Measurements from ENCODE around the gene PXMP2. TPM values are rescaled to one million over a fixed set of nuclear protein-coding genes. Genes with fewer than 3 reads are reported as not detected.
"Not testable (repeated sequence)": the region's sequence is repeated elsewhere in the genome, so short reads cannot be mapped to it uniquely, and the experiment has no call there.

PXMP2 gene
- polyA plus RNA-seq, 3 donors: 30.8 to 76.3 (median 39.6) TPM

DNA sequence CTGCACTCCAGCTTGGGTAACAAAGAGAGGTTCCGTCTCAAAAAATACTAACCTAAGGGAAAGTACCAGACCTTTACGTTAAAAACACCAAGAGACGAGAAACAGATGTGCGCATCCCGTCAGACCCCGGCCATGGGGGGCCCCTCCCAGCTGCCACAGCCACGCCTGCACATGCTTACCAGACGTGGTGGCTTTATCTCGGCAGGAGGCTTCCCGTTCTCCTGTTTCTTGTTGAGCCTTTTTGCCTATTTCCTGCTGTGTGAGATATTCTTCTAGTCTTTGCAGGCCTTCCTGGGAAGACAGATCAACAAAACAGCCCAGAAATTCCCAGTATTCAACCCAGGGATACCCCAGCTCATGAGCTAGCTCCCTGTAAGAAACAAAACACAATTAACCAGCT, 46.8 kb downstream of the PXMP2 start:
- 74 to 80% (median 77%) methylated on average over 10 of the region's 10 CpGs for WGBS, 3 donors
- no peak overlapping the region for H3K27ac ChIP-seq (ENCODE audit: low read depth, low read length)

DNA sequence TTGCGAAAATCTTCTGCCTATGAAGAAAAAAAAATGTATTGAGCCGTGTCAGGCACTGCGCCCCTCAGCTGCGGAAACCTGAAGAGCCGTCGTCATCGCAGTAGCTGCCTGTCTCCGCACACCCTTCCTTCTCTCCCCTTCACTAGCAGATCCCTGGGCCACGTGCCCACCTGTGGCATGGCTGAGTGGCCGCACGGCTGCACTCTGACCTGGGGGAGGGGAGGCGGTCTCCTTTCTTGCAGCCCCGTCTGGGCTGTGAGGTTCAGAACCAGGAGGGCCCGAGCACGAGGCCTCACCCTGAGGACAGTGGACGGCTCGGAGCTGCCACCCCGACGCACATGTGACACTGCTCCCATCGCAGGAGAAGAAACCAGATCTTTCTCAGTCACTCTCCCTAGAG, 48.1 kb downstream of the PXMP2 start:
- no peak overlapping the region for H3K27ac ChIP-seq (ENCODE audit: low read depth, low read length)
- 93 to 96% (median 95%) methylated on average over 20 of the region's 20 CpGs for WGBS, 3 donors

DNA sequence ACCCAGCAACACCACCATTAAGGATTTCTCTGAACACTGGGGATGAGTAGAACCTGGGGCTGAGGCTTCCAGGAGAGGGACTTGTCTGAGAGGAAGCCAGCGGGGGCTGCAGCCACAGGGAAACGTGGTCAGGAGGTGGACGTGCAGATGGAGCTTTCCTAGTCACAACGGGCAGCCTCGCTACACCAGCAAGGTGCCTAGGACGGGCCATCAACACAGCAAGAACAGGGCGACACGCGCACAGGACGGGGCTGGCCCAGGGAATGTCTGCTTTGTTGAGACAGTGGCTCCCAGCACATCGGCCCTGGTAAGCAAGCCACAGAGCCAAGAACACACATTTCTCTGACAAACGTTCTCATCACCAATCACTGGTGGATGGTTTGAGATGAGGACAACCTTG, 49.0 kb downstream of the PXMP2 start:
- no peak overlapping the region for H3K27ac ChIP-seq (ENCODE audit: low read depth, low read length)
- 92 to 95% (median 93%) methylated on average over 12 of the region's 12 CpGs for WGBS, 3 donors

DNA sequence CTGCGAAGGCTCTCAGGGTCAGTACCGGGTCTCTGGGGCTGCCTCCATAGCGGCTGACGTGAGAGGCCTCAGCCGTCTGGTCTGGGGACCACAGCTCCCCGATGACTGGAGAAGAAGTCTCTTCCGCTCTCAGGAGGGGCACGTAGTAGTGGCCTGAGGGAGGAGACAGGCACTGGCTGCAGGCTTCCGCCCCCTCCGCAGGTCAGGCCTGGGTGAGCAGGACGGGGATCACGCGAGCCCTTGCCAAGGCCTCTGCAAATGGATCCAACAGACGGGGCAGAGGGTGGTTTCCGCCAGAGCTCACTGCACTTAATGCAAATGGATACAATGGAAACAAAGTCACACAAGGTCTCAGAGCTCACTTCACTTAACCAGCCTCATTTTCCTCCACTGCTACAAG, 49.5 kb downstream of the PXMP2 start:
- WGBS, 3 donors: 91 to 97% (median 93%) methylated on average over 15 of the region's 15 CpGs
- no peak overlapping the region for H3K27ac ChIP-seq (ENCODE audit: low read depth, low read length)

DNA sequence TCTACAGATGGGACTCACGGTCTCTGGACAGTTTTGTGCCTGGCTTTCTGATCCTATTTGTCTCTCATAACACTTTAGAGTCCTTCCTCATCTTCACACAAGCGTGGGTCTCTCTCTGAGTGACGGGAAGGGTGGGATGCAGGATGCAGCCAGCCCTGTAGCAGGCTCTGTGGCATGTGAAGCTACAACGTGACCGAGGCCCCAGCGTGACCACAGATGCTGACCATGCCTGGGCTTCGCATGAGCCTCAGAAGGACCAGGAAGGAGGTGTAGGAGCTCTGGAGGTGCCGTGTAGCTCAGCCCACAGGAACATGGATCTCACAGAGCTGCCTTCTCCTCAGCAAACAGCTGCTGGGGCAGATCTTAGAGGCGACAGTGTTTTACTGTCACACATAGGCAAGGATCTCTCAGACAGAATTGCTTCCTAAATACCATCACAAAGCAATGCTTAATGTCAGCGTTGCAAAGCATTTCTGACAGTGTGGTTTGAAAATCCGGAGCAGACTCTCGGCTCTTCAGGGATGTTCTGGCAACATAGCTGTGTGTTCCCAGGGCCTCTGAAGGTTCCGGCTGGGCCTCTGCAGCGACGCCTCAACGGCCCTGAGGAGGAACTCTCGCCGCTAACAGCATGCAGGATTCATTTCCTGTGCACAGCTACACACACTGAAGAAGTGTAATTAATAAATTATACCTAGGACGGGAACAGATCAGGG, 52.4 kb downstream of the PXMP2 start:
- H3K27ac ChIP-seq (ENCODE audit: low read depth, low read length): no peak overlapping the region
- 84 to 89% (median 85%) methylated on average over 19 of the region's 19 CpGs for WGBS, 3 donors

DNA sequence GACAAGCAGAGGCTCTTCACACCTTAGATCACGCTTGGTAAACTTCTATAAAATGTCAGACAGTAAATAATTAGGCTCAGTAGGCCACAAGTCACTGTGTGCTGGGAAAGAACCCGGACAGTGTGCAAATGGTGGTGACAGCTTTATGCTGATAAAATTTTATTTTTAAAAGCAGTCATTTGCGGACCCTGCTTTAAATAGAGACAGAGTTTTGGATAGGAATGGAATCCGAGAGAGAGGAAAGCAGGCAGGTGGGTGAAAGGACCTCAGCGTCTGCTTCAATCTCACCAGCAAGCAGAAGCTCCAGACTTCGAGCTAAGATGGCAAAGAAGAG, 52.9 kb downstream of the PXMP2 start:
- no peak overlapping the region for H3K27ac ChIP-seq (ENCODE audit: low read depth, low read length)
- WGBS, 3 donors: 88 to 92% (median 89%) methylated on average over 6 of the region's 6 CpGs

DNA sequence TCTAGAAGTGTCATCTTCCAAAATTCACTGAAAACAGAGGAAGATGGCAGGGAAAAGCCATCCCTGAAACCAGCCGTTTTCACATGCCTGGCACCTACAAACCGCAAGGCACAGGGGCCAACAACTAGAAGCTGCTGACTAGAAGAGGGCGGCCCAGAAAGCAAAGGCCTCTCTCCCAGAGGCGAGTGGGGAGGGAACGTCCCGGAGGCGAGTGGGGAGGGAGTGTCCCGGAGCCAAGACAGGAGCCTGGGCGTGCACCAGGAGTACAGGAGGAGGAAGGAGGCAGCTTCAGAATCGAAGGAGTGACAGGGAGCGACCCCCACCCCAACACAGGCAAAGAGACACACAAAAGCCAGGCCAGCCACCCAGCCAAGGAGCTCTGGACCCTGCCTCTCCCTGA, 53.3 kb downstream of the PXMP2 start:
- H3K27ac ChIP-seq (ENCODE audit: low read depth, low read length): no peak overlapping the region
- 88 to 91% (median 89%) methylated on average over 11 of the region's 11 CpGs for WGBS, 3 donors

DNA sequence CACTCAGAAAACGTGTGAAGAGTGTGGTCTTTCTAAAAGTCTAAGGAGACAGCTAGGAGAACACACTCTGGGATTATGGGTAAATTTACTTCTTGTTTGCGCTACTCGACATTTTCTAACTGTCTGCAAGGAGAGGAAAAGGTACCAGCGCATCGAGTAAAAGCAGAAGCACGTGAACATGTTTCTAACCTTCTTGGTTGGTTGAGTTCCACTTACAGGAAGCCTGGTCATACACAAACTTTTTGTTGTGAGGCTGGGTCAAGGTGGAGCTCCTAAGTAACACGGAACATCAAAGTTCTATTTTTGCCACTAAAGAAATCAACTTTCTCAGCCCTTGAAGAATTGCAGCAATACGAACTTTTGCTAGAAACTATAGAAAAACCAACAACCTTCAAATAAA, 54.2 kb downstream of the PXMP2 start:
- no peak overlapping the region for H3K27ac ChIP-seq (ENCODE audit: low read depth, low read length)
- 82 to 84% (median 84%) methylated on average over 8 of the region's 8 CpGs for WGBS, 3 donors

DNA sequence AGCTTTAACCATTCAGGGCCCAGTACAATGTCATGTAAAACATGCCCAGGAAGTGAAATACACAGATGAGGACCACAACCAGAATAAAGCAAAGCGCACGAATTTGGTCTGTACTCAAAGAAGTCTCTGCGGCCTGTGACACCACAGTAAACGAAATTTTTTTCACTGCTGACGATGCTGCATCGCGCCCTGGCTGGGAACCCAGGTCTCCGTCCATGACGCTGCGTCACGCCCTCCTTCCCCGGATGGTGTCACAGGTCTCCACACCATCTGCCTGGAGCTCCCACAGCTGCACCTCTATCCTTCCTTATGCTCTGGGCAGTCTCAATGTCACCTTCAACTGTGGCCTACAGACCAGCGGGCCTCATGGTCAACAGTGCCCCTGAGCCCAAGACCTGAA, 56.4 kb downstream of the PXMP2 start:
- no peak overlapping the region for H3K27ac ChIP-seq (ENCODE audit: low read depth, low read length)
- 88 to 95% (median 88%) methylated on average over 13 of the region's 13 CpGs for WGBS, 3 donors

DNA sequence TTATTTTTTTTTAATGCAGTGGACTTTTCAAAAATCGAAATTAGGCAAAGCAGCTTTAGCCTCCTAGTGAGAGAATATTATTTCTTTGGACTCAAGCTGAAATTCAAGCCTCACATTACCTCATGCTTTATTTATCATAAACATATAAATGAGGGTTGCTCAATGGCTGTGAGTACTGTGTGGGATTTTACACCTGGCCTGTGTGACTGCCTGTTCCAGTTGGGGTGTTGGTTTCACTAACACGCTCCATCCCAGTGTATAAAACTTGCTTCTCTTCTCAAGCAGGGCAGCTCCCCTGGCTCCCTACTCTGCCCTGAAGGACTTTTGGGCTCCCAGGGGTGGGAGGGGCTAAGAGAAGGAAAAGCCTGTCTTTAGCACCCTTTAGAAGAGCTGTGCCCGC, 59.2 kb downstream of the PXMP2 start:
- WGBS, 3 donors: 80 to 97% (median 93%) methylated on average over 3 of the region's 3 CpGs
- H3K27ac ChIP-seq (ENCODE audit: low read depth, low read length): no peak overlapping the region

DNA sequence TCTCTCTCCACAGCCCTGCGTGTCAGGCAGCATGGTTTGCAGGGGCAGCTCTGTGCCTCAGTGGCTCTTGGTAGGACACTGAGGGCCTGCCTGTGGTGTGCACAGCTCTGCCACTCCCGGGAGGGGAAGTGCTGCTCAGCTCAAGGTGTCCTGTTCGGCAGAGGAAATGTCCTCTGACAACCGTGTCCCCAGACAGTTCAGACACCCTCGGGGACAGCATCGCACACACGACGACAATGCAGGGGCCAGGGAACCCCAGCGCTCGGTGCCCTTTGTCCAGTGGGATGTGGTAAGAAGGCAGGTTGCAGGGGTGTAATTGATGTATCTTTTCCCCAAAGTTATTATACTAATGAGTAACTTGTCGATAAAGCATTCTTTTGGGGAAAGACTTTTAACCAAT, 60.0 kb downstream of the PXMP2 start:
- no peak overlapping the region for H3K27ac ChIP-seq (ENCODE audit: low read depth, low read length)

DNA sequence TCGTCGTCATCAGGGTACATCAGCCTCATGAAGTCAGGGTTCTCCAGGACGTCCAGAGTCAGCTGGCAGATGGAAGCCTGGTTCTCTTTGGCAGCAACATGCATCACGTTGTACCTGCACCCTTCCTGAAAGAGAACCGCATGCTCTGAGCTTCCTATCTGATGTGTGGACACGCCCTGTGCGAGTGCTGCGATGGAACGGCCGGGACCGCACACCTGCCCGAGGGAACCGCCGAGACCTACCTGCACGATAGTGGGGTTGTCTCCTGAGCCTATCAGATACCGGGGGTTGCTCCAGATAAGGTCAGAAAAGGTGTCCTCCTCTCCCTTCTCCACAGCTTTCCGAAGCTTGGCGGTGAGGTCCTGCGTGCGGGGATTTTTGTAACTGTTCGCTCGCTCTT, 60.5 kb downstream of the PXMP2 start:
- H3K27ac ChIP-seq (ENCODE audit: low read depth, low read length): no peak overlapping the region
- 94 to 95% (median 95%) methylated on average over 22 of the region's 22 CpGs for WGBS, 3 donors

More for the DNA sequence above, 60.0 kb downstream of the PXMP2 start:
- 88 to 91% (median 90%) methylated on average over 11 of the region's 11 CpGs for WGBS, 3 donors

DNA sequence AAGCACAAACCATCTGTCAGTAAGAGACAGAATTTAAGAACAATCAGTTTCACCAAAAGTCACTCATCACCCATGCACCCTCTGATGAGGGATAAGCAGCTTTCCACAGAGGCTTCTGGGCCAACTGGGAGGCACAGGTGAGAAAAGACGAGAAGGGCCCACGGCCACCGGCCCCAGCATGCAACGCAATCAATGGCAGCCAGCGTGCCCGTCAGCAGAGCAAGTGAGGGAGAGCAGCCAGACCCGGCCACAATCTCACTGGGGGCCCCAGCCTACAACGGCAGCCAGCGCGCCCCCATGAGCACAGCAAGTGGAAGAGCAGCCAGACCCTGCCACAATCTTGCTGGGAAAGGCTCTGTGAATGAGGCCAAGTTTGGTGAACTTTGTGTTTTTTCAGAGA, 60.9 kb downstream of the PXMP2 start:
- WGBS, 3 donors: 88 to 96% (median 90%) methylated on average over 9 to 10 of the region's 10 CpGs
- H3K27ac ChIP-seq (ENCODE audit: low read depth, low read length): no peak overlapping the region

DNA sequence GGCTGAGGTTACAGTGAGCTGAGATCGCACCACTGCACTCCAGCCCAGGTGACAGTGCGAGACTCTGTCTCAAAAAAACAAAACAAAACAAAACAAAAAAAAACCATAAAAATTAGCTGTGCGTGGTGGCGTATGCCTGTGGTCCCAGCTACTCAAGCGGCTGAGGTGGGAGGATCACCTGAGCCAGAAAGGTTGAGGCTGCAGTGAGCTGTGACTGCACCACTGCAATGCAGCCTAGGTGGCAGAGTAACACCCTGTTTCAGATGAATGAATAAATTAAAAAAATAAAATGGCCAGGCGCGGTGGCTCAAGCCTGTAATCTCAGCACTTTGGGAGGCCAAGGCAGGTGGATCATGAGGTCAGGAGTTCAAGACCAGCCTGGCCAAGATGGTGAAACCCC, 66.3 kb downstream of the PXMP2 start:
- H3K27ac ChIP-seq (ENCODE audit: low read depth, low read length): not testable (repeated sequence)
- WGBS, 3 donors: 91 to 96% (median 95%) methylated on average over 7 of the region's 7 CpGs

DNA sequence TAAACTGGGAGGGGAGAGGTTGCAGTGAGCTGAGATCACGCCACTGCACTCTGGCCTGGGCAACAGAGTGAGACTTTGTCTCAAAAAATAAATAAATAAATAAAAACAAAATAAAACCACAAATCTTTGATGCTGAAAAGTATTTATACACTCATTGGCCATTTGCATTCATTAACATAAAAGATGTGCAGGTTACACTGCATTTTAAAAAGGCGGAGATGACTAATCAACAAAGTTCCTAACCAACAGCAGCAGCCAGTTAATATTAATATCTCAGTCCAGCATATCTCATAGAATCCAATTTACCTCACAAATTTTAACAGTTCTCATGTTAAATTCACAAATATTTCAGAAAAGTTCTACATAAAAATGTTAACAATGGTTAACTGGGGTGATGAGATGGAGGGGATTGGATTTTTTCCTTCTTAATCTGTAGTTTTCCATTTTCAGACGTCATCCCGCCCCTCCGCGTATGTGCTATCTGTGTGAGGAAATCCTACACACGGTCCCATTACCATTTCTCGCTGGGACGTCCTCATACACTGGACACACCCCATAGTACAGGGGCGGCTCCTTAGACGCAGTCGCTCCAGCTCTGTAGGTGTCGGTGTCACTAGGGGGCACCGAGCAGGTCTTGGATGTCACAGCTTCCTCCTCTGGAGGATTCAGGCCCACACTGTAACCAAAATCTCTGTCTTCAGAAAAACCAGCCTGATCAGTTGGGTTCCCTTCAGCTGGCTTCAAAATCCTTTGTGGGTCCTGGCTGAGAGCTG, 67.0 kb downstream of the PXMP2 start:
- 79 to 85% (median 82%) methylated on average over 14 of the region's 14 CpGs for WGBS, 3 donors
- H3K27ac ChIP-seq (ENCODE audit: low read depth, low read length): no peak overlapping the region

Other genes with a start within 250 kb of the PXMP2 start
- 10 to 100 TPM; 14.7 to 26.9 (median 20.5) TPM for gene FBRSL1, start 197.4 kb upstream of the PXMP2 start, polyA plus RNA-seq
- under 1 TPM in 2 of 3 donors, not detected in 1; 0.14 to 0.18 TPM for gene LRCOL1, start 77.0 kb upstream of the PXMP2 start, polyA plus RNA-seq
- gene P2RX2, start 68.8 kb upstream of the PXMP2 start, polyA plus RNA-seq: 1 to 10 TPM in 1 of 3 donors, under 1 TPM in 2; 0.37 to 1.5 (median 0.38) TPM
- 10 to 100 TPM; 13.7 to 27.6 (median 15.0) TPM for gene POLE, start 245 bp upstream of the PXMP2 start, polyA plus RNA-seq
- gene PGAM5, start 23.3 kb downstream of the PXMP2 start, polyA plus RNA-seq: 10 to 100 TPM; 11.2 to 14.5 (median 12.2) TPM
- 10 to 100 TPM; 18.2 to 58.2 (median 19.2) TPM for gene ANKLE2, start 74.2 kb downstream of the PXMP2 start, polyA plus RNA-seq
- 10 to 100 TPM; 13.2 to 34.8 (median 14.1) TPM for gene GOLGA3, start 141.3 kb downstream of the PXMP2 start, polyA plus RNA-seq
- 10 to 100 TPM; 12.8 to 21.0 (median 19.1) TPM for gene CHFR, start 200.0 kb downstream of the PXMP2 start, polyA plus RNA-seq

All from adipose tissue (tissue), 3 donors.